Osteoblast (primary cell): ENCODE results near the gene HLA-DQB2. TPM values are rescaled to one million over a fixed set of nuclear protein-coding genes. Genes with fewer than 3 reads are reported as not detected.

Source experiments
- DNase-seq: peaks from one replicate; pipeline ENCODE4 v3.0.0; 2011; ENCODE audit warnings: low spot score, mixed read lengths; ENCODE audit not compliant: insufficient read length; ENCODE audit errors: missing footprints
- H2AFZ ChIP-seq: 2 replicates; pipeline ENCODE4 v1.6.0; 2011; ENCODE audit warnings: mild to moderate bottlenecking, low read length
- H3K27ac ChIP-seq: 2 replicates; pipeline ENCODE4 v1.5.1; 2011; ENCODE audit warnings: mild to moderate bottlenecking, low read depth, low read length, moderate library complexity
- H3K27me3 ChIP-seq: 2 replicates; pipeline ENCODE4 v1.6.0; 2012; ENCODE audit warnings: mild to moderate bottlenecking, control low read depth, inconsistent platforms, low read length, moderate library complexity; ENCODE audit not compliant: insufficient read depth
- H3K36me3 ChIP-seq: 2 replicates; pipeline ENCODE4 v1.5.1; 2011; ENCODE audit warnings: mild to moderate bottlenecking, low read length, control low read depth, moderate library complexity; ENCODE audit not compliant: insufficient read depth
- H3K4me1 ChIP-seq: 2 replicates; pipeline ENCODE4 v1.5.1; 2011; ENCODE audit warnings: mild to moderate bottlenecking, low read length, control low read depth, moderate library complexity; ENCODE audit not compliant: insufficient read depth
- H3K4me2 ChIP-seq: 2 replicates; pipeline ENCODE4 v1.6.0; 2011; ENCODE audit warnings: mild to moderate bottlenecking, low read length; ENCODE audit not compliant: insufficient read depth
- H3K4me3 ChIP-seq: fragments of 200-600 bp; sonication (generic); 3 replicates; pipeline ENCODE4 v1.5.1; 2012; ENCODE audit warnings: mild to moderate bottlenecking, low read length, inconsistent platforms; ENCODE audit not compliant: insufficient read depth
- H3K79me2 ChIP-seq: 2 replicates; pipeline ENCODE4 v1.6.0; 2012; ENCODE audit warnings: mild to moderate bottlenecking, low read length, control low read depth, inconsistent platforms; ENCODE audit not compliant: insufficient read depth
- H3K9me3 ChIP-seq: 2 replicates; pipeline ENCODE4 v1.5.1; 2011; ENCODE audit warnings: low read depth, low read length, control low read depth
- H4K20me1 ChIP-seq: 2 replicates; pipeline ENCODE4 v1.6.0; 2012; ENCODE audit warnings: mild to moderate bottlenecking, low read length, control low read depth; ENCODE audit not compliant: insufficient read depth
- CTCF ChIP-seq: IDR thresholded peaks from 2 replicates; pipeline ENCODE4 v1.5.1; 2011; ENCODE audit warnings: mild to moderate bottlenecking, low read depth, low read length, moderate library complexity; ENCODE audit errors: extremely low read depth
- total RNA-seq: library from RNA; depleted of rRNA; stranded (reverse); fragments of >200 nt; gene quantifications from 2 replicates; pipeline ENCODE4 v1.2.3, GENCODE V29; 2012

The HLA-DQB2 gene
- total RNA-seq, 1 donor = not detected

GRCh38 chr6:32764048-32764447 is 716 bp upstream of the HLA-DQB2 start:
- no peak for DNase-seq
- TF ChIP-seq CTCF = no peak
- Histone ChIP-seq H3K4me3 (no peak overlapping the region), H3K4me1 (no peaks in the 10 kb centered on the region), H2AFZ (no peak overlapping the region), H3K27ac (no peak overlapping the region), H3K36me3 (no peaks in the 10 kb centered on the region), H3K79me2 (no peaks in the 10 kb centered on the region), H3K4me2 (no peak overlapping the region), H3K27me3 (peaks cover 29% of the 10 kb centered on the region), H4K20me1 (no peaks in the 10 kb centered on the region), H3K9me3 (no peaks in the 10 kb centered on the region)

- H3K36me3 ChIP-seq = no peaks in the 10 kb centered on the region
Observed at GRCh38 chr6:32761548-32761947, 1.8 kb downstream of the HLA-DQB2 start.

GRCh38 chr6:32761072-32761471 is 2.3 kb downstream of the HLA-DQB2 start:
- Histone ChIP-seq H3K4me3 (no peak overlapping the region), H3K9me3 (no peaks in the 10 kb centered on the region), H4K20me1 (no peaks in the 10 kb centered on the region), H3K79me2 (no peaks in the 10 kb centered on the region), H2AFZ (no peak overlapping the region), H3K36me3 (no peaks in the 10 kb centered on the region), H3K27me3 (peaks cover 23% of the 10 kb centered on the region), H3K4me2 (no peak overlapping the region), H3K4me1 (no peaks in the 10 kb centered on the region), H3K27ac (no peak overlapping the region)
- no peak for TF ChIP-seq CTCF
- no peak for DNase-seq

More at GRCh38 chr6:32761548-32761947, 1.8 kb downstream of the HLA-DQB2 start:
- no peak overlapping the region for H3K4me2 ChIP-seq
- H2AFZ ChIP-seq = no peak overlapping the region
- no peak for DNase-seq
- no peak overlapping the region for H3K27ac ChIP-seq
- no peaks in the 10 kb centered on the region for H3K9me3 ChIP-seq
- no peaks in the 10 kb centered on the region for H3K4me1 ChIP-seq
- H3K79me2 ChIP-seq = no peaks in the 10 kb centered on the region
- TF ChIP-seq CTCF = no peak
- H3K27me3 ChIP-seq = peaks cover 23% of the 10 kb centered on the region
- no peaks in the 10 kb centered on the region for H4K20me1 ChIP-seq
- H3K4me3 ChIP-seq = no peak overlapping the region

- H3K4me2 ChIP-seq = no peak overlapping the region
- no peak overlapping the region for H3K27ac ChIP-seq
- H3K4me1 ChIP-seq = no peaks in the 10 kb centered on the region
- H4K20me1 ChIP-seq = no peaks in the 10 kb centered on the region
- H3K9me3 ChIP-seq = no peaks in the 10 kb centered on the region
- no peak for TF ChIP-seq CTCF
- DNase-seq = no peak
- no peaks in the 10 kb centered on the region for H3K79me2 ChIP-seq
- no peaks in the 10 kb centered on the region for H3K36me3 ChIP-seq
- peaks cover 23% of the 10 kb centered on the region for H3K27me3 ChIP-seq
- no peak overlapping the region for H3K4me3 ChIP-seq
- no peak overlapping the region for H2AFZ ChIP-seq
Observed at GRCh38 chr6:32759669-32760068, 3.7 kb downstream of the HLA-DQB2 start.
